ENCODE results near the gene ZNF205.

Gene ZNF205

GRCh38 chr16:3085868-3086595 is 26.4 kb upstream of the ZNF205 start:
- H3K4me1 ChIP-seq, result no peaks in the 10 kb centered on the region
- H3K27me3 ChIP-seq (ENCODE audit: control insufficient read depth, insufficient read depth, low read length), result no peaks in the 10 kb centered on the region
- no peak overlapping the region for H3K4me3 ChIP-seq (ENCODE audit: low read depth, low read length)
- H3K36me3 ChIP-seq (ENCODE audit: control insufficient read depth, insufficient read depth, low read length), result no peaks in the 10 kb centered on the region
- no peaks in the 10 kb centered on the region for H3K79me2 ChIP-seq
- H2AFZ ChIP-seq, result no peak overlapping the region
- TF ChIP-seq CTCF (IDR thresholded peaks at IDR 0.05), result no peak
- H3K4me2 ChIP-seq (ENCODE audit: low read length), result no peak overlapping the region
- H3K9me3 ChIP-seq (ENCODE audit: control insufficient read depth, low read length), result no peaks in the 10 kb centered on the region
- peak overlapping the region; percentile 3 for H3K27ac ChIP-seq
- no peak overlapping the region for H3K9ac ChIP-seq

DNA sequence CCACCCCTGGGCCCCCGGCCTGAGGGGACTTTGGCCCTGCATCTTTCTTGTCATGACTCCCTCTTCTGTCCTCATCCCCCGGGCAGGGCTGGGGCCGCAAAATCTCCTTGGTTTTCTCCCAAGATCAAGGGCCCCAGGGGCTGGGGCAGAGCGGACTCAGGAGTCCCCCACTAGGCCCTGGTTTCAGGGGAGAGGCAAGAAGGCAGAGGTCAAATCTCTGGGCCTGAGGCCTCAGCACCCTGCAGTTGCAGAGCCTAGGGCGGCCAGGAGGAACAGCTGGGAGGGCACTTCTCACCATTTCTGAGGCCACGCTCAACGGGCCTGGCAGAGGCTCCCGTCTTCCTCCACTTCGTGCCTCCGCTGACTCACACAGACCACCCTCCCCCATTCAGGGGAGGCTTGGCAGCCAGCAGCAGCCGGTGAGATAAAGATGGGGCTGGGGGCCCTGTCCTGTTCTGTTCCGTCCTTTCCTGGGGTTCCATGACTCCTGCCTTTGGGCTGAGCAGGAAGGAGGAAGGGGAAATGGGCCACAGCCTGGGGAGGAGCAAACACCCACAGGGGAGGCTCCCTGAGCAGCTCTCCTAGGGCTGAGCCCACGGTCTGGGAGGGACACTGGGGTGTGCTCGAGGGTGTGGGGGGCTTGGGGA is 25.7 kb upstream of the ZNF205 start:
- H3K4me1 ChIP-seq, result no peaks in the 10 kb centered on the region
- no peaks in the 10 kb centered on the region for H3K36me3 ChIP-seq (ENCODE audit: control insufficient read depth, insufficient read depth, low read length)
- H3K79me2 ChIP-seq, result no peaks in the 10 kb centered on the region
- no peak overlapping the region for H3K4me2 ChIP-seq (ENCODE audit: low read length)
- H3K9ac ChIP-seq, result no peak overlapping the region
- H2AFZ ChIP-seq, result no peak overlapping the region
- H3K9me3 ChIP-seq (ENCODE audit: control insufficient read depth, low read length), result no peaks in the 10 kb centered on the region
- peak overlapping the region; percentile 3 for H3K27ac ChIP-seq
- no peak for TF ChIP-seq CTCF (IDR thresholded peaks at IDR 0.05)
- H3K4me3 ChIP-seq (ENCODE audit: low read depth, low read length), result no peak overlapping the region
- H3K27me3 ChIP-seq (ENCODE audit: control insufficient read depth, insufficient read depth, low read length), result no peaks in the 10 kb centered on the region

GRCh38 chr16:3087243-3088235 is 24.8 kb upstream of the ZNF205 start:
- Histone ChIP-seq H3K79me2 (no peaks in the 10 kb centered on the region), H3K4me3 (ENCODE audit: low read depth, low read length) (no peak overlapping the region), H3K9ac (no peak overlapping the region), H3K36me3 (ENCODE audit: control insufficient read depth, insufficient read depth, low read length) (no peaks in the 10 kb centered on the region), H3K9me3 (ENCODE audit: control insufficient read depth, low read length) (no peaks in the 10 kb centered on the region), H2AFZ (no peak overlapping the region), H3K4me1 (no peaks in the 10 kb centered on the region), H3K4me2 (ENCODE audit: low read length) (peak overlapping the region; percentile 12), H3K27me3 (ENCODE audit: control insufficient read depth, insufficient read depth, low read length) (no peaks in the 10 kb centered on the region), H3K27ac (no peak overlapping the region)
- peak; percentile 10 for TF ChIP-seq CTCF (IDR thresholded peaks at IDR 0.05)

GRCh38 chr16:3088450-3088849 is 23.9 kb upstream of the ZNF205 start:
- no peak for TF ChIP-seq CTCF (IDR thresholded peaks at IDR 0.05)
- no peak overlapping the region for H3K27ac ChIP-seq

More at GRCh38 chr16:3088450-3088849, 23.9 kb upstream of the ZNF205 start:
- H3K36me3 ChIP-seq (ENCODE audit: control insufficient read depth, insufficient read depth, low read length), result no peaks in the 10 kb centered on the region
- no peak overlapping the region for H3K9ac ChIP-seq
- H3K4me3 ChIP-seq (ENCODE audit: low read depth, low read length), result no peak overlapping the region
- H3K4me2 ChIP-seq (ENCODE audit: low read length), result no peak overlapping the region
- no peak overlapping the region for H2AFZ ChIP-seq
- no peaks in the 10 kb centered on the region for H3K4me1 ChIP-seq
- no peaks in the 10 kb centered on the region for H3K79me2 ChIP-seq
- no peaks in the 10 kb centered on the region for H3K9me3 ChIP-seq (ENCODE audit: control insufficient read depth, low read length)
- no peaks in the 10 kb centered on the region for H3K27me3 ChIP-seq (ENCODE audit: control insufficient read depth, insufficient read depth, low read length)

All from parathyroid adenoma (tissue), 2 donors.